Islet of Langerhans (tissue), 1 donor: ENCODE results near the gene LZIC.

Experiments
- FAIRE-seq: peaks from one replicate; lab custom pipeline; 2011; peaks lifted over from hg19 to GRCh38; lab: Jason Lieb, UNC

LZIC gene

DNA sequence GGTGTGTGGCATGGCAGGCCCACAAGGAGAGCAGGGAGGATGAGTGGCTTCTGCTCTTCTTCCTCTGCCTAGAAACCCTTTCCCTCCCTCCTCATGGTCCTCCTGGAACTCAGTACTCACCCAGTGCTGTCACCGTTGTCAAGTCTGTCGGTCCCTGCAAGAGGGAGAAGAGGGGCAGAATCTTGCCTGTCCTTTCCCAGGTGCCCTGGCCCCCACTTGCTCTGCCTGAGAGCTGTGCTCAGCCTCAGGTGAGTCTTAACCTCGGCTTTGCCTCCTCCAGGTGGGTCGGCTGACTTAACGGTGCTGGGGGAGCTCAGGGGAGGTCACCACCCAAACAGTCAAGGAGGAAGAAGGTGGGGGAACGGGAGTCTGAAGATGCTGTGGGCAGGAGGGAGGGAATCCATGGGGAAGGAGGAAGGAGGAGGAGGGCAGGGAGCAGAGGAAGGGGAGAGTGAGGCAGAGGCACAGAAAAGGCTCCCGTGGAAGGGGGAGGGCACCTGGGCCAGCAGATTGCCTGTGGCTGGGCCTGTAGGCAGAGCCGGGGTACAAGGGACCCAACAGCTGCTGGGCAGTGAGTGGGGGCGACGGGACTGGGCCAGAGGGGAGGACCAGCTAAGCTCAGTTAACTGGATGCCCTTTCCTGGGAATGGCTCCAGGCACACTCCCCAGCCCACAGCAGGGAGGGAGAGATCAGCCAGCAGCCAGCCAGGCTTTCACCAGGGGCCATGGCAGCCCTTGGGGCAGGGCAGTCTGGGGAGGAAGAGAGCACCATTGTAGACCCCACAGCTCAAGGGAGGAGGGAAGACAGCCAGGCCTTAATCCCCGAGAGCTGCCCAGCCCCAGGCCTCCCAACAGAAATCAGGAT is 59.4 kb downstream of the LZIC start:
- no peak for FAIRE-seq

DNA sequence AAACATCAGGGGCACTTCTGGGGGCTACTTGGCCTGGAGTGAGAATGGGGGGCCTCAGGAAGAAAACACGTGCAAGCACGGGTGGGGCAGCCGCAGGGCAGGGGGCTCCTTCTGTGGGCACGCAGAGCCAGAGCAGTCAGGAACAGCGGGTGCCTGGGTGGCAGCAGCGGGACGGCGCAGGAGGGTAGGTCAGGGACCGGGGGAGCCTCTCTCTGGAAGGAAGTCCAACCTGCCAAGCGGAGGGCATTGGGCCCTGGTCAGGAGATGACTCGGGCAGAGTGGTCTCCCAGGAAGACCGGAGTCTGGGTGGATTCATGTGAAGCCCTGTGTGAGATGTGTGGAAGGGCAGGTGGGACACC is 60.3 kb downstream of the LZIC start:
- no peak for FAIRE-seq

DNA sequence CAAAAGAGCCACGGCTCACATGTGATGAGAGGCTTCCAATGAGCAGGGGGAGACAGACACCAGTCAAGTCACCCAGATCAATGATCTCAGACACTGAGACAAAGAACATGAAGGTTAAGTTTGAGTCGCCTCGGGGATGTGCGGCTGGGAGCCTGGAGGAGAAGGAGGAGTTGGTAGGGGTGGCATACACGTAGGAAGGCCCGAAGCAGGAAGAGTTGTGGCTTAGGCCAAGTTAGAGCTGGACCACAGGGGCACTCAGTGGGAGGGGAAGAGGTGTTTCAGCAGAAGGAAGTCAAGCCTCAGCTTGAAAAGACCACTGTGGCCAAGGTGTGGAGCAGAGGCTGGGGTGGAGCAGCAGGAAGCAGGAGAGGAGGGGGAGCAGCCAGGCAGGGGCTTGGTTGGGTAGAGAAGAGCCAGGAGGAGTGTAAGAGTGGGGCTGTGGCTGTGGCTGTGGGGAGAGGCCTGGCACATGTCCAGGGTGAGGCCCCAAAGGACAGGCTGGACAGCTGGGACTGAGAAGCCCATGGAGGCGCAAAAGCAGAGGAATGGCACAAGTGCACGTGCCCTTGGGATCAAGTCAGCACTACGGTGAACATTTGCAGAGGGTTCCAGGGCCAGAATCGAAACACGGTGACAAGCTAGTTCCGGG is 60.8 kb downstream of the LZIC start:
- no peak for FAIRE-seq

DNA sequence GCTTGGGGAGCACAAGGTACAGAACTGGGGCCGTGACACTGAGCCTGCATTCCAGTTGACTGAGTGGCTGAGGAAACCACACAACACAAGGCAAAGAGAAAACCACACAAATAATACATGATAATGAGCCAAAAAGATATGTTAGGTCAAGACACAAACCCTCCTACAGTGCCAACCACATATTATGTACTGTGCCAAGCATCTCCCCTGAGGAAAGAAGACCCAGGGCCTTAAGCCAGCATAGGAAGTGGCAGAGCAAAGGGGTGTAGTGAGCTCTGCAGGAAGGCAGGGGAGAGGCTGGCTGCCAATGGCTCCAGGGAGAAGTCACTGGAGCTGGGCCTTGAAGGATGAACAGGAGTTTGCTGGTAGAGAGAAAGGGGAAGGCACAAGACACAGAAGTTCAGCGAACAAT is 61.3 kb downstream of the LZIC start:
- FAIRE-seq: no peak
